AG20443 (cell line): ENCODE data around the gene PFKL.

Experiments
- DNase-seq: peaks from one replicate; pipeline ENCODE4 v3.0.0; 2012; ENCODE audit warnings: low spot score, mixed read lengths

PFKL gene

DNA sequence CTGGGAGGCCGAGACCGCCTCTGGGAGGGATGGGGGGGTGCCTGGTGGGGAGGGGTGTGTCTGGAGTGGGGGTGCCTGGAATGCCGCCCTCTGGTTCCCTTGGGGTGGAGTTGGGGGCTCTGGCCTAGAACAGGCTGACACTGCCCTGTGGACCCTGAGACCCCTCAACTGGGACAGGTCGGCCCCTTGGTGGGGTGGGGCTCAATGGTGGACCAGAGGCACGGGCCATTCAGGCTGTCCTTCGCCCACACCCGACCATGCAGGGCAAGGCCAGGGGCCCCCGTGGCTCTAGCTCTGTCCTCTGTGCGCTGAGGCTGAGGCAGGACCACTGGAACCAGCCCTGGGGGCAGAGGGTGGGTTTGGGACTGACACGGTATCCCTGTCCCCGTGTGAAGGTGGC lies 14.7 kb downstream of the PFKL start:
- no peak for DNase-seq

DNA sequence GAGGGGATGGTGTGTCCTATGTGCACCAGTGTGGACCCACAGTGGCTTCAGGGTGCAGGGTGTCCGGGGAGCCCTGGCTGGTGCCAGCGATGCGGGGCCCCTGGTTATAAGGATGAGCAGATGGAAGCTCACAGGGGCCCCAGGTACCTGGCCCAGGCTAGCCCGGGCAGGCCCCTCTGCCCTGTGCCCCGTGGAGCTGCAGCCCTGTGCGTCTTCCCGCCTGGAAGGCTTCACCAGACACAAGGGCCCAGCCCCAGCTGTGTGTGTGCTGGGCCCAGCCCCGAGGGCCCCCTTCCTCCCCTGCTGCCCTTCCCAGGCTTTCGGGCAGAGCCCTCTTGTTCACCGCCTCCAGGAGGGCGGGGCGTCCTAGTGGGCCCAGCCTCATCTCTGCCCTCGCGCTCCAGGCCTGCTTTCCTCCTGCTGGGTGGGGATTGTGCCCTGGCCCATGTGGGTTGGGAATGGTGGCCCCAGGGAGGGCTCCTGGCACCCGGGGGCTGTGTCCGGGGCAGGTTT lies 15.9 kb downstream of the PFKL start:
- no peak for DNase-seq

DNA sequence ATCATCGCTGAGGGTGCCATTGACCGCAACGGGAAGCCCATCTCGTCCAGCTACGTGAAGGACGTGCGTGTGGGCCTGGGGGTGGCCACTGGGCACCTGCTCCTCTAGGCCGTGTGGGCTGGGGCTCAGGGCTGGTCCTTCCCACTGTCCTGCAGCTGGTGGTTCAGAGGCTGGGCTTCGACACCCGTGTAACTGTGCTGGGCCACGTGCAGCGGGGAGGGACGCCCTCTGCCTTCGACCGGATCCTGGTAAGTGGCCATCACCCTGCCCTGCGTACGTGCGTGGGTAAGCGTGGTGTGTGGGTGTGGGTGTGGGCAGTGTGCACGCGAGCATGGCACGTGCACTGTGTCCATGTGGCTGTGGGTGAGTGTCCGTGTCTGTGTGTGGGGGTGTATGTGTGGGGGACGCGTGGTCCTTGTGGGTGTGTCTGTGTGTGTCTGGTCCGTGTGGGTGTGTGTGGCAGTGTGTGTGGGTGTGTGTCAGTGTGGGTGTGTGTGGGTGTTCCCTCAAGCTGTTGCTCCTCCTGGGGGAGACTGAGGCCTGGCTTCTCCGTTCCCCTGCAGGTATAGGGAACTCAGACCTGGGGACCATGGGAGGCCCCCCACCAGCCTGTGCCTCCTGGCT lies 16.5 kb downstream of the PFKL start:
- no peak for DNase-seq

DNA sequence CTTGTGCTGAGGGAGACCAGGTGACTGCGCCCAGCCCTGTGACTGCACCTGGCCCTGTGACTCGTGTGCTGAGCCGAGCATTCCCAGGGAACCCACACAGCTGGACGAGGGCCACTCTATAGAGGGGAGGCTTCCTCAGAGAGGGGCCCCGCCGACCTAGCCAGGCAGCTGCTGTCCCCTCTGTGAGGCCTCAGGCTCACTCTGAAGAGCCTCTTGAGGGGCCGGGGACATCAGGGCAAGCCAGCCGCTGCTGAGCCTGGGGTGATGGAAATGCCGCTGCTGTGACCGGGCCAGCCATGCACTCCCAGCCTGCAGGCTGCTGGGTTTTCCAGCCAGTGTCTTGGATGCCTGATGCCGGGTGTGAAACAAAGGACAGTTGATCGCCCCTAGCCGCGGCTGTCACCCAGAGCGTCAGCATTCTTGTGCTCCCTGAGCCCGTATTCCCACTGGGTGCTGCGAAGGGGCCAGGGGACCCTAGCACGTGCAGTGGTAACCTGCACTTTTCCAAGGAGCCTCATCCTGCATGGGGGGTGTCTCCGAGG lies 17.5 kb downstream of the PFKL start:
- DNase-seq: no peak

DNA sequence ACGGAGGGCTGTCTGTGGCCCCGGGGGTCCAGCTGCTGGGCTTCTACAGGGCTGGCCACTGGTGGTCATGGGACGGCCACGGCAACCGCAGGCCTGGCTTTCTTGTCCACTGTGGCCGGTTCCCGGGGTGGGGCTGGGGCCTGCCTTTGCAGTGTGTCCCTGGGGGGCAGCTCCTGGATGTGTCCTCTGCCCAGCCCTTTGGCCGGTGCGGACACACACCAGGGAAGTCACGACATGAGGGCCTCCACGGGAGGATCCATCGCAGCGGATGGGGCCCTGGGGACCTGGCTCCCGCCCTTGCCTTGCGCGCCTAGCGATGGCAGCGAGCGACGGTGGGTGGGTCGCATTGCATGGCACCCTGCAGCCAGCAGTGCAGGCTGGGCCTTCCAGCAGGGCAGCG lies 18.0 kb downstream of the PFKL start:
- no peak for DNase-seq

DNA sequence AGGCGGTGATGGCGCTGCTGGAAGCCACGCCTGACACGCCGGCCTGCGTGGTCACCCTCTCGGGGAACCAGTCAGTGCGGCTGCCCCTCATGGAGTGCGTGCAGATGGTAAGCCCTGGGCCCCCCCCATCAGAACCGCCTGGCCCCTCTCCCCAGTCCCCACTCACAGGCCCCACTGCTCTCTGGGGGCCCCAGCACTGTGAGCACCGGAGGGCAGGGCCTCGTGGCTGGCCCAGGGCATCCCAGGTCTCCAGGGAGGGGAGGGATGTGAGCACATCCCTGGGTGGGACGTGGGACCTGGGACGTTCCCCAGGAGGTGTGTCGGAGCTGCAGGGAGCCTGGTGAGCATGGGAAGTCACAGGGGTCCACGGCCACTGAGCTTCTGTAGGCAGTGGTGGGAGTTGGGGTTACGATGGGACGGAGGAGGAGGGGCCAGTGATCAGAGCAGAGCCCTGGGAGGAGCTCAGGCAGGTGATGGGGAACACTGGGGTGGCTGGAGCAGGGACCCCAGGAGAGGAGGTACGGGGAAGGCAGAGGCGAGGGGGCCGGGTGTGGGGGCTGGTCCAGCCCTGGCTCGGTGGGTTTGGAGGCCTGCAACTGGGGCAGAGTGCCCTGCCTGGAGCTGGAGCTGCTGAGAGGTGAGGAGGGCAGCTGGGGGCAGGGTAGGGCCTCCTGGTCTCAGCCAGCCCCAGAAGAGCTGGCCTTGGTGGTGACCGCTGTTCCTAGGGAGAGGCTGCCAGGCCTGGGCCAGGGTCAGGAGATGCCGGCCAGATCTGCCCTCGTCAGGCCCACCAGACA lies 18.8 kb downstream of the PFKL start:
- DNase-seq: no peak

DNA sequence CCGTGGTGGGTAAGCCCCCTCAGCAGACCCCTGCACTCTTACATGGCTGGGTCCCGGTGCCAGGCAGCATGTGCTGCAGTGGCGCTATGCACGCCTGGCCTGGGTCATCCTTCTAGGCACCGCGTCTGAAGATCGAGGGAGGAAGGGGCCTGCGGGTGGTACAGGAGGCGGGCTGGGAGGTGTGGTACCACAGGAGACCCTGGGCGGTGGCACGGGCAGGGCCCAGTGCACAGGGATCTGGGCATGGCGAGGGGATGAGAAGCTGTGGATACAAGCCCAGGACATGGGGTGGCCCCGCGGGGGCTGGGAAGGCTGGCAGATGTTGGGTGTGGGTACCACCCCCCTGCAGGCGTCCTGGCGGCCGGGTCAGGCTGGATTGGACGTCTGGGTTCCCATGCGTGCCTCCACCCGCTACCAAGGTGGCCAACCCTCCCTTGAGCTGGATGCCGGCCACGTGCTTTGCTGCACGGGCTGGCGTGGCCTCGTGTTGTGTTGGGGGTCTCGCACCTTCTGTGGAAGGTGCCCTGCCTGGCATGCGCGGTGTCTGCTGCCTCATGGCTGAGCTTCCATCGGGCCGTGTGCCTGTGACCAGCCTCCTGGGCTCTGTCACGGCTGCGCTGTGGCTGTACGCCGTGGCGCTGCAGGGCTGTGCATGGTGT lies 19.7 kb downstream of the PFKL start:
- DNase-seq: no peak

DNA sequence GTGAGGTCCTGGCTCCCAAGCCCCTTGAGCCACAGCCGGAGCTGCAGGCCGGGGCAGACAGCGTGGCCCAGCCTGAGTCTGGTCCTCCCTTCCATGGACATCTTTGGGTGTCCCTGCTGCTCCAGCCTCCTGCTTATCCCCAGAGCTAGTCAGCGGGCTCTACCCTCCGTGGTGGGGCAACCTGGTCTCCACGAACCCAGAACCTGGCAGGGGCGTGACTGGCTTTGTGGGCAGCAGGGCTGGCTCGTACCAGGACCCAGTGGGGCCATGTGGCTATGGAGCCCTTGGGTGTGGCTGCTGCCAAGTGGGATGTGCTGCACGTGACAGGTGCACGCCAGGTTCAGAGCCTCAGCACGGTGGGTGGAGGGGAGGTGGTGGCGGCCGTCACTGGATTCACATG lies 21.0 kb downstream of the PFKL start:
- DNase-seq: no peak

DNA sequence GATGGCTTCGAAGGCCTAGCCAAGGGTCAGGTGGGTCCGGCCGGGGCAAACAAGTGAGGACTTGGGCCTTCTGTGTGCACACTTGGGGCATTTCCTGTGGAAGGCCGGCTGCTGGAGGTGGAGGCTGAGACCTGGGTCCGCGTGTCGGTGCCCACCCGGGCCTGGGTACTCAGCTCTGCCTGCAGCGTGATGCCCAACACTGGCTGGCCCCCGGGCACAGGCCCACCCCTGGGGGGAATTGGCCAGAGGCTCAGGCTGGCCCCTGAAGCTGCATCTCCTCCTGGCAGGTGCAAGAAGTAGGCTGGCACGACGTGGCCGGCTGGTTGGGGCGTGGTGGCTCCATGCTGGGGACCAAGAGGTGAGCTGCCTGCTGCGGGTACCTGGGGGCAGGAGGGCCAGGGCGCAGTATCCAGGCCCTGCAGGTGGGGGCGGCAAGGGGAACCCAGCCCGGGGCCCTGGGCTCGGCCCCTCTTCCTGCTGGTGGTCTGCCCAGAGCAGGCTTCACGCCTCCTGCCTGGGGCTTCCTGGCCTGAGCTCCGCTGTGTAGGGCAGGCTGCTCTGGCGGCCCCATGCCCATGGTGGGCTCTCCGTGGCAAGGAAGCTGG lies 22.1 kb downstream of the PFKL start:
- no peak for DNase-seq

DNA sequence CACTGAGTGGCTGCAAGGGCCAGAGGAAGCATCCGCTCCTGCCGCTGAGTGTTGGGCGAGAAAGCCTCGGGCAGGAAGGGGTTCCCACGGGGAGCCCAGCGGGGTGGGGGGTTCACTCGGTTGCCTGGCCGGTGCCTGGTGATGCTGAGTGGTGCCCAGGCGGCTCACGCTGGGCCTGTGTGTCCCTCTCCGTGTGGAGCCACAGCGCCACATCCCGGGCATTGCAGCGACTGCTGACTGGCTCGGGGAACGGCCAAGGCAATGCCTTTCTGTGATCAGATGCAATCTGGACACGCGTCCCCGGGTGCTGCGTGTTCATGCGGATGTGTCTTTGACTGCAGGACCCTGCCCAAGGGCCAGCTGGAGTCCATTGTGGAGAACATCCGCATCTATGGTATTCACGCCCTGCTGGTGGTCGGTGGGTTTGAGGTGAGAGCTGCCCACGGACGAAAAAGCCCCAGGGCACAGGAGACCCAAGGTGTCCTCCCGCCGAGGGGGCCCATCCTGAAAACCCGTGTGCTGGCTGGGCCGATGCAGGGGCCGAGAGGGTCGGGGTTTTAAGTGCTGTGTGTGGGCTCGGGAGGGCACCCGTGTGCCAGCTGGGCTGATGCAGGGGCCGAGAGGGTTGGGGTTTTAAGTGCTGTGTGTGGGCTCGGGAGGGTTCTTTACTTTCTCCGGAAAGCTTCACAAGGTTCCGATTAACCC lies 22.9 kb downstream of the PFKL start:
- DNase-seq: no peak

DNA sequence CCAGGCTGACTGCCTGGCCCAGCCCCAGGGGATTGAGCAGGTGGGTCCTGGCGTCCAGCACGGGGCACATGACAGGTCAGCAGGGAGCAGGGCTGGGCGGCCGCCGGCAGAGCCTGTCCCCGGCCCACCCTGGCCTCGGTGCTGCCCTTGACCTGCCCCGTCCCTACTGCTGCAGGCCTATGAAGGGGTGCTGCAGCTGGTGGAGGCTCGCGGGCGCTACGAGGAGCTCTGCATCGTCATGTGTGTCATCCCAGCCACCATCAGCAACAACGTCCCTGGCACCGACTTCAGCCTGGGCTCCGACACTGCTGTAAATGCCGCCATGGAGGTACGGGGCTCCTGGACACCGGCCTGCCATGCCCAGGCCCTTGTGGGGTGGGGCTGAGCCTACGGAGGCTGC lies 23.7 kb downstream of the PFKL start:
- no peak for DNase-seq

DNA sequence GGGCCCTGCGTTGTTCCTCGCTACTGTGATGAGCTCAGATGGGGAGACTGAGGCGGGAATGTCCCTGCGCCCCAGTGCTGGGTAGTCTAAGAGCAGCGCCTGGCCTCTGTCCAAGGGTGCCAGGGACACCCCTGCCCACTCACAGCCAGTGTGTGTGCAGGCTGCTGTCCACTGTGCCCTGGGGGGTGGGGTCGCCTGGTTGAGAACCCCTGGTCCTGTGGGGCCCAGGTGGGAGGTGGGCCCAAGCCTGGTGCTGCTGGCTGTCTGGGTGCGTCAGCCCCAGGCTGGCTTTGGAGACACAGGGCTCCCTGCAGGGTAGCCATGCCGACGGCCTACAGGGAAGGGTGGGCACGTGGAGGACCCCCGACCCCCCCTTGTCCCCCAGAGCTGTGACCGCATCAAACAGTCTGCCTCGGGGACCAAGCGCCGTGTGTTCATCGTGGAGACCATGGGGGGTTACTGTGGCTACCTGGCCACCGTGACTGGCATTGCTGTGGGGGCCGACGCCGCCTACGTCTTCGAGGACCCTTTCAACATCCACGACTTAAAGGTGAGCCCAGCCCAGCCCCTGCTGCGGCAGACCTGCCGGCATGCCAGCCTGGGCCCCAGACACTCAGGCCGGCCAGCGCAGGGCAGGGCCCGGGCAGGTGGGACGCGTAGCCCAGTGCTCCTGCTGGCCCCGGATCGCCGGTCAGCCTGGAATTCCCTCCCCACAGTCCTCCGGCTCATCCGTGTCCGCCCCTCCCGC lies 24.4 kb downstream of the PFKL start:
- no peak for DNase-seq

DNA sequence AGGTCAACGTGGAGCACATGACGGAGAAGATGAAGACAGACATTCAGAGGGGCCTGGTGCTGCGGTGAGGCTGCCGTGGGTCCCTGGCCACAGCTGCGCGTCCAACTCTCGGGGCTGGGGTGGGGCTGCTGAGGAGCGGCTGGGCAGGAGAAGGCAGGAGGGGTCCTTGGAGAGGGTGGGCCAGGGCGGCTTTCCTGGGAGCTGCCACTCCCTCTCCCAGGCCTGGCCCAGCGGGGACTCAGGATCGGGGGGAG lies 24.9 kb downstream of the PFKL start:
- DNase-seq: no peak

DNA sequence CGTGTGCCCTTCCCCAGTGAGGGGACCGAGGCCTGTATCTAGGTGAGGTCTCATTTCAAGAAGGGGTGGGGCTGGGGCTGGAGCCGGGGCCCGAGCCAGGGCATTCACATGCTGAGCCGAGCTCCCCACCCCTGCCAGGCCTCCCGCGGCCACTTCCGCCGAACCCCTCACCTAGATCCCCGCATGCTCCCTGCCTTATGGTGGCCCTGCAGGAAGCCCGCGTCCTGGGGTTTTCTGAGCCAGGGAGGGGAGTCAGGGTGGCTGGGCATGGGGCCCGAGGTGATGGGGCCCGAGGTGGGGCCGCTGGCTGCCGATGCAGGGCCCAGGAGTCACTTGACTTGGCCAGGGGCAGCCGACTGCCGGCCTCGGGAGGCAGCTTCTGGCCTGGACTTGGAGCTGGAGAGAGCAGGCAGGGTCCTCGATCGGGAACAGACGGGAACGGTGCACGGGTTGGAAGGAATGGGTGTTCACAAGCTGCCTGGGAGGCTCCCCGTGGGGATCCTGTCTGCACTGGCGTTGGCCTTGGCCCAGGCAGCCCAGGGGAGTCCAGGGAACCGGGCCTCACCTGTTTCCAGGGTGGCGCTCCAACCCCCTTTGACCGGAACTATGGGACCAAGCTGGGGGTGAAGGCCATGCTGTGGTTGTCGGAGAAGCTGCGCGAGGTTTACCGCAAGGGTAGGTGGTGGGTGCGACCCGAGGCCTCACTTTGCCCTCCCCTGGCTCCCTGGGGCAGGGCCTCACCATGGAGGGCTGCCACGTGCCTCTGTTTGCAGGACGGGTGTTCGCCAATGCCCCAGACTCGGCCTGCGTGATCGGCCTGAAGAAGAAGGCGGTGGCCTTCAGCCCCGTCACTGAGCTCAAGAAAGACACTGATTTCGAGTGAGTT lies 25.8 kb downstream of the PFKL start:
- no peak for DNase-seq

DNA sequence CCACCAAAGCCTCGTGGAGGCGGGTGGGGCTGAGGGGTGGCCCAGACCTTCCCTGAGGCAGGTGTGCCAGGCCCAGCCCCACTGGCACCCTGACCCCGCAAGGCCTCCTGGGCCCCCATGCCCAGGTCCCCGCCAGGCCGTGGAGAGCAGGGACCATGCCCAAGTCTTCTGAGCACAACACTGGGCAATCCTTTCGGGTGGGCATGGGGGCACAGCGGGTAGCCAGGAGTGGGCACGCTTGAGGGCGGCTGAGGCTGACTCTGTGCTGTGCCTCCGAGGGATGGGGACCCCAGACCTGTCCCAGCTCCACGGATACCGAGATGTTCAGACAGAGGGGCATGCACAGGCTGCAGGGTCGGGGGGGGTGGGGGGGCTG lies 26.4 kb downstream of the PFKL start:
- DNase-seq: no peak

DNA sequence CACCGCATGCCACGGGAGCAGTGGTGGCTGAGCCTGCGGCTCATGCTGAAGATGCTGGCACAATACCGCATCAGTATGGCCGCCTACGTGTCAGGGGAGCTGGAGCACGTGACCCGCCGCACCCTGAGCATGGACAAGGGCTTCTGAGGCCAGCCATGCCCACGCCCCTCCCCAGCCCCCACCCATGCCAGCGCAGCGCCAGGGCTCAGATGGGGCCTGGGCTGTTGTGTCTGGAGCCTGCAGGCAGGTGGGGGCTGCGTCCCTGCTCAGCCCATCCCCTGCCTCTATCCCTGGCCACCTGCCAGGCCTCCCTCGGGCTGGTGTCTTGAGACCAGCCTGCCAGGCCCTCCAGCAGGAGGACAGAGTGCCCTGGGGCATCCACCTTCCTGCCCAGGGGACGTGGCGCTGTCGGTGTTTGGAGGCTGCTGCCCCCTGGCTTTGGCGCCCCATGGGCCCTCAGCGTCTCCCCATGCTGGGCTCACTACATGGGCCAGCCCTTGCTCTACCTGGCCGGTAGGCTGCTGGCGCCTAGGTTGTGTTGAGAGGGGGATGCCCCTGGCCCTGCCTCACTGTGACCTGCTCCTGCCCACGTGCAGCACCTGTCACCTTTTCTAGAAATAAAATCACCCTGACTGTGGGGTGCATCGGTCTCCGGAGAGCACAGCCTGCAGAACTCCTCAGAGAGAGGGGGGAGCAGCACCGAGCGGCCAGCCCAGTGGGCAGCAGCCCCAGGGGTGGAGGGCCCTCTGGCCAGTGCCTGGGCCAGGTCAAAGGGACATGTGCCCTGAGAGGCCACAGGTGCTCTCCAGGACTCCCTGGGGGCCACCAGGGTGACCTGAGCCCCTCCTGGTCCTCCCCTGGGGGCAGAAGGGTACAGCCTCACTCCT lies 27.1 kb downstream of the PFKL start:
- no peak for DNase-seq

DNA sequence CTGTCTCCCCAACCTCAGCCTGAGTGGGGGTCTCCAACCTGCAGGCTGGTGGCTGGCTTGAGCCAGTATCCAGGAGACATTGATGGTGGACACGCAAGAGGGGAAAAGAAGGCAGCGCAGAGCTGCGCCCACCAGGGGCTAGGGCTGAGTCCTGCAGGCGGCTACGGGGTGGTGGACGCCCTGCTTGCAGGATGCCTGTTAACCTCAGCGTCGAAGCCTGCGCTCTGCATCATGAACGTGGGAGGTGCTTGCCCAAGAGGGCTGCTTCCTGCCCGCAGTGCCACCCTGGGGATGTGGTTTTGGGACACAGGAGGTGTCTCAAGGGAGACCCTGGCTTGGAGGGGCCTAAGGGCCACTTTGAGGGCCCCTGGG lies 27.7 kb downstream of the PFKL start:
- DNase-seq: no peak

DNA sequence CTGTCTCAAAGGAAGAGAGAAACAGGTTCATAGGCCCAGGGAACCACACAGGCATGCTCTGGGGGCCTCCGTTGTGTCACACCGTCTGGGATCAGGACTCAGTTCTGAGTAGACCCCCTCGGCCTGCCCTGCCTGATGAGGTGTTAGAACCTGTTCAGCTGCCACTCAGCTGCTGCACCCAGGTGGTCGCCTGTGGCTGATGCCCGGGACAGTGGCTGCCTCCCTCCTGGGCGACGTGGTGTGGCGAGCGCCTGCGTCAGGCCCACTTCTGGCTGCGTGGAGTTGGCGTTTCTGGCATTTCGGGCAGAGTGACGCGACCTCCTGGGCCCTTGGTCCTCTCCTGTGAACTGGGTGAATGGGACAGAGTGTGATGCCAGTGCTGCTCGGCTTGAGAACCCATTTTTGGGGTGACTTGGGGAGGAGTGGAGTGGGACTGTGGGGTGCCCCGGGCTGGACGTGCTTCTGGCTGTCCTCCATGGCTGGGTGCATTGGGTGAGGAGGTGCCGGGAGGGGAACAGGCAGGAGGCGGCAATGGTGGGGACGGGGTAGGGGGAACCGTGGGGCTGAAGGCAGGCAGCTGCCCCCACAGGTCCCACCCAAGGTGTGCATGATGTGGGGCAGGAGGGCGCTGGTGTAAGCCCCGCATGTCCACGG lies 28.5 kb downstream of the PFKL start:
- DNase-seq: no peak
